NOMO-1 (cell line): Measurements from ENCODE around the gene TAF11L5.
"Not testable (repeated sequence)": the region's sequence is repeated elsewhere in the genome, so short reads cannot be mapped to it uniquely, and the experiment has no call there.

Experiments used
- DNase-seq, 2 experiments: peaks; one replicate each; lab custom pipeline; 2025; ENCODE audit not compliant: unreplicated experiment in 2 of 2; lab: John Stamatoyannopoulos, UW

TAF11L5 gene

GRCh38 chr5:17524935-17525334, at the start of gene TAF11L5:
TSS of gene TAF11L5 (plus strand) at chr5:17525235.
- not testable (repeated sequence) for DNase-seq

GRCh38 chr5:17477043-17477442, 48.0 kb upstream of the TAF11L5 start:
- DNase-seq, result no peak

GRCh38 chr5:17477573-17478265, 47.3 kb upstream of the TAF11L5 start:
- DNase-seq, result no peak

DNA sequence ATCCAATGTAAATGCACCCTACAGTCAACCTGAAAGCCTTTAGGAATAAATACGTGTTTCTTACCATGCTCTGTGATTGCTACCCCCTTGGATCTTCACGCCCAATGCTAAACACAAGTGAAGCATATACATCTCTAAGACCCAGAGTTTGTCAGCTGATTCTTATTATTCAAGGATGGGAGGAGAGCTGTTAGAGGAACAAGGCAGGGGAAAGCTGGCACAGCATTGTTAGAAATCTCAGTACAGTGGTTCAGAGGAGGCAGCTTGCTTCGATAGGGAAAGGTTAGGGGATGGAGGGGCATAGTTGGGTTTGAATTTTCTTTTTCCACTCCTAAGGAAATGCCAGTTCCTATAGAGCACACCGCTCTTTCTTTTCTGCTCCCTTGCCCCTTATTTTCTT, 43.7 kb upstream of the TAF11L5 start:
- no peak for DNase-seq

DNA sequence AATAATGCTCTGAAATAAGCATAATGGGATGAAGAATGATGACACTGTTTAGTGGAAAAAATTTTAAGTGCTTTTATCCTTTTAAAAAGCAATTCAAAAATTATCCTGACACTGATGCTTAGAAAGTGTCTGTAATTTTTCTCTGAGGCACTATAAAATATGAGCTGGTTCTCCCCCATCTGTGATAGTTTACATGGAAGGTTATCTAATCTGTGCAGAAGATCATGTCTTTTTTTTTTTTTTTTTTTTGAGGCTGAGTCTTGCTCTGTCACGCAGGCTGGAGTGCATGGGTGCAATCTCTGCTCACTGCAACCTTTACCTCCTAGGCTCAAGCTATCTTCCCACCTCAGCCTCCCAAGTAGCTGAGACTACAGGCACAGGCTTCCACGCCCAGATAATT, 42.2 kb upstream of the TAF11L5 start:
- DNase-seq, result no peak

DNA sequence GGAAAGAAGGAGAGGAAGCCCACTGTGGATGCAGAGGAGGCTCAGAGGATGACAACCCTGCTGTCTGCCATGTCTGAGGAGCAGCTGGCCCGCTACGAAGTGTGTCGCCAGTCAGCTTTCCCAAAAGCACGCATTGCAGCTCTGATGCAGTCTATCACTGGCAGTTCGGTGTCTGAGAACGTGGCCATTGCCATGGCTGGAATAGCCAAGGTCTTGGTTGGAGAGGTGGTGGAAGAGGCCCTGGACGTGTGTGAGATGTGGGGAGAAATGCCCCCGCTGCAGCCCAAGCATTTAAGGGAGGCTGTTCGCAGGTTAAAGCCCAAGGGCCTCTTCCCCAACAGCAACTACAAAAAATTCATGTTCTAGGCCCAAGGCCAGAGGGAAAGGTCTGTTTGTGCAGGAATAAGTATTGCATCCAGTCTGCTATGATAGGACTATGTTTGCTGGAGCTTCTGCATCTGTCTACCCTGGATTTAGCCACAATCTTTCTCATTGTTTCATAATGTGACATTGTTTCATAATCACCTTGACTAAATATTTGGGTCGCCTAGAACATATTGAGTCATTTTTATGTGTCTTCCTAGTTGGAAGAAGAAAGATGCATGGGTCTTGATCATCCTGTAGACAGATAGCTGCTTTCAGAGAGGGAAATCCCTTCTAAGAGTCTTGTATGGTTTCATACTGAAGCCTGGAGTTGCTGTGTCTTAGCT, 38.4 kb upstream of the TAF11L5 start:
- DNase-seq, result peak; percentile 11 to 46

GRCh38 chr5:17487174-17487512, 37.9 kb upstream of the TAF11L5 start:
- DNase-seq, result no peak

- DNase-seq, result not testable (repeated sequence)
Measured at GRCh38 chr5:17491257-17491656, 33.8 kb upstream of the TAF11L5 start.

- DNase-seq, result no peak
Measured at GRCh38 chr5:17492770-17493169, 32.3 kb upstream of the TAF11L5 start.

DNA sequence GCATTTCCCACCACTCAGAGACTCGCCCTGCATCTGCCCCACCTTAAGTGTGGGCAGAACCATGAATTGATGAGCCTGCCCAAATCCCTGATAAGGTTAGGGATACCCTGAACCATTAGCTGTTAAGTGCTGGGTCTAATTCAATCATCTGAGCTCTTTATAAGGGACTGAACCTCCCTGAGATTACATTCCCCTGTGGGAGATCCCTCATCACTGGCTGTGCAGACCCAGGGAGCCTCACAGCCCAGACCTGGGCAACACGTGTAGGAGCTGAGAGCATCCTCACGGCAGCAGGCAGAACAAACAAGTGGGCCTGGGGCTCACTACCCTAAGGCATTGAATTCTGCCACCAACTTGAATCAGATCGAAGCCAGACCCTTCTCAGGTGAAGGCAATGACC, 27.6 kb upstream of the TAF11L5 start:
- DNase-seq, result no peak

DNA sequence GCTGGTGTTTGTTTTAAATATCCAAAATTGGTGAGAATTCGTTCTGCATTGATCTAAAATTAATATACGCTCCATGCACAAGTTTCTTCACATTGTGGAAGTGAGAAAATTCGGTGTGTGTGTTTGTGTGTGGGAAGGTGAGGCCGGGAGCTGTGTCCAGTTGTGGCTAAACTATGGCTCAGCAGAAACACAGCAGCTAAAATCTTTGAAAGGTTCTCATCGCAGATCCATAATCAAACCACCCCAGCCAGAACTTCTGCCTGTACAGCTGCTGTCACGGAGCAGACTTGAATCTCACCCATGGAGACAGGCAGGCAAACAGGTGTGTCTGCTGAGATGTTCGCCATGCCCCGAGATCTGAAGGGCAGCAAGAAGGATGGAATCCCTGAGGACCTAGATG, 27.1 kb upstream of the TAF11L5 start, which contains the start of gene TAF11L2:
Gene TAF11L2 (plus strand): TSS at position 301 of the 400 bp plus-strand sequence.
- DNase-seq, result not testable (repeated sequence)

DNA sequence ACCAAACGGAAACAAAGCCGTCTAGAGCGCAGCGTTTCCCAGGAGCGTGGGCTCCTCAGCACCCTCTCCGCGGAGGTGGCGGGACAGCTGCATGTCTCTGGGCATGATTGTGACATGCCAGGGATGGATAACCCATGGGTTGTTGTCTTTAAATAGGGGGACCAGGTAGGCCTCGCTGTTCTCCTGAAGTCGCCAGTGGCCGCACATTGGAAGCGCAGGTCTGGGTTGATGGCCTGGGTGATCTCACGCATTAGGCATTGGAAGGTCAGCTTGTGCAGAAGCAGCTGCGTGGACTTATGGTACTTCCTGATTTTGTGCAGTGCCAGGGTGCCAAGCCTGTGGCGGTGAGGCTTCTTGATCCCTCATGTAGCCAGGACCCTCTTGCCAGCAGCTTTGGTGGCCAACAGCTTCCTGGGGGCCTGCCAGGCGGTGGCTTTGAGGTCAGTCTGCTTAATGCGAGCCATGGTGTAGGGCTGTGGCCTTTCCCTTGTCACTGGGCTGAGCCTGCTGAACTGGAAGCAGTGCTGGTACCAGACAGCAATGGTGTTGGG, 13.2 kb upstream of the TAF11L5 start:
- DNase-seq, result no peak

DNA sequence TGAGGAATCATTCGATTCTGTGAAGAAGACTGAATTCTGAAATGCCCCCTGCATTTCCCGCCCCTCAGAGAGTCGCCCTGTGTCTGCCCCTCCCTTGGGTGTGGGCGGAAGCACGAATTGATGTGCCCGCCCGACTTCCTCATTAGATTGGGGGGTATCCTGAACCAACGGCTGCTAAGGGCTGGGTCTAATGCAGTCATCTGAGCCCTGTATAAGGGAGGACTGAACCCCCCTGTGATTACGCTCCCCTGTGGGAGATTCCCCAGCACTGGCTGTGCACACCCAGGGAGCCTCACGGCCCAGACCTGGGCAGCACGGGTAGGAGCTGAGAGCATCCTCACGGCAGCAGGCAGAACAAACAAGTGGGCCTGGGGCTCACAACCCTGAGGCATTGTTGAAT, 7.5 kb upstream of the TAF11L5 start:
- not testable (repeated sequence) for DNase-seq

GRCh38 chr5:17518067-17518466, 7.0 kb upstream of the TAF11L5 start, which contains the start of gene TAF11L3:
TSS of gene TAF11L3 (plus strand) at chr5:17518367.
- DNase-seq, result not testable (repeated sequence)

DNA sequence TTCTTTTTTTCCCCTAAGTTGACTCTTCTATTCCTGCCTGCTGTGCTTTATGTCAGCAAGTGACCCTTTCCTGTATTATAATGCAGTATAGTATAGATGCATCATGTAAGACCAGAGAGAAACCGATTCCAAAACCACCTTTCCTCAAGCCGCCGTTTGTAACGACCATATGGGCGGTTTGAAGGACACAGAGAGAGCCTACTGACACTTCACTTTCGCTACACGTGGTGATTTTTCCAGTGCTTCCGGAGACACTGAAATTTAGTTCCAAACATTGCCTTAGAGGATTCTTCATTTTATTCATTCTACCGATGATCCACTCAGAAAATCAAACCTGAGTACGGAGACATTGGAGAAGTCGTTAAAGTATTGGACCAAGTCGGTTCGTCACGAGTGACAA, 5.5 kb upstream of the TAF11L5 start:
- not testable (repeated sequence) for DNase-seq

DNA sequence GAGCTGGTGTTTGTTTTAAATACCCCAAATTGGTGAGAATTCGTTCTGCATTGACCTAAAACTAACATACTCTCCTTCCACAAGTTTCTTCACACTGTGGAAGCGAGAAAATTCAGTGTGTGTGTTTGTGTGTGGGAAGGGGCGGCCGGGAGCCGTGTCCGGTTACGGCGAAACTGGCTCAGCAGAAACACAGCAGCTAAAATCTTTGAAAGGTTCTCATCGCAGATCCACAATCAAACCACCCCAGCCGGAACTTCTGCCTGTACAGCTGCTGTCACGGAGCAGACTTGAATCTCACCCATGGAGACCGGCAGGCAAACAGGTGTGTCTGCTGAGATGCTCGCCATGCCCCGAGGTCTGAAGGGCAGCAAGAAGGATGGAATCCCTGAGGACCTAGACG, 3.5 kb upstream of the TAF11L5 start, which contains the start of gene TAF11L4:
Gene TAF11L4 (plus strand): TSS at position 301 of the 400 bp plus-strand sequence.
- DNase-seq, result not testable (repeated sequence)

DNA sequence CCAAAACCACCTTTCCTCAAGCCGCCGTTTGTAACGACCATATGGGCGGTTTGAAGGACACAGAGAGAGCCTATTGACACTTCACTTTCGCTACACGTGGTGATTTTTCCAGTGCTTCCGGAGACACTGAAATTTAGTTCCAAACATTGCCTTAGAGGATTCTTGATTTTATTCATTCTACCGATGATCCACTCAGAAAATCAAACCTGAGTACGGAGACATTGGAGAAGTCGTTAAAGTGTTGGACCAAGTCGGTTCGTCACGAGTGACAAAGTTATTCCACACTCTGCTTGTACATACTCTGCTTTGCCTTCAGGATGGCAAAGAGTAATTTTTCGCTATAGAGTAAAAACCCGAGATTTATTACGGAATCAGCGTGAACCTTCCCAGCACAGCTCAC, 1.5 kb downstream of the TAF11L5 start:
- not testable (repeated sequence) for DNase-seq

GRCh38 chr5:17528369-17528768, 3.3 kb downstream of the TAF11L5 start, which contains the start of gene TAF11L6:
TSS of gene TAF11L6 (plus strand) at chr5:17528669.
- not testable (repeated sequence) for DNase-seq
